IMR-90 (cell line): ENCODE results near the gene THRB. TPM values are rescaled to one million over a fixed set of nuclear protein-coding genes. Genes with fewer than 3 reads are reported as not detected.

Source experiments
- ATAC-seq: fragments of 200-7000 bp; cut with Tn5 transposase; 2 replicates; pipeline ENCODE4 v1.9.1; 2020; ENCODE audit warnings: low read depth, mild to moderate bottlenecking, moderate library complexity
- BruUV-seq: library from RNA; stranded (reverse); fragments of 400-500 nt; replicated peaks from 2 replicates; lab custom pipeline; 2021; lab: Mats Ljungman, UMichigan
- CTCF ChIA-PET: fragments of 300-600 bp; formaldehyde crosslinking; extraction: SDS; loops from one replicate; lab custom pipeline; 2021; ENCODE audit warnings: antibody characterized with exemption; lab: Yijun Ruan, JAX
- POLR2A ChIA-PET: fragments of 300-600 bp; sonication (Branson Sonifier 250); formaldehyde crosslinking; loops from one replicate; lab custom pipeline; 2022; ENCODE audit warnings: antibody characterized with exemption; ENCODE audit not compliant: unreplicated experiment; lab: Charles Lee
- DNase-seq: peaks from one replicate; pipeline ENCODE4 v3.0.0; 2013
- H2AFZ ChIP-seq: replicated peaks from 2 replicates; pipeline ENCODE3; 2013; ENCODE audit warnings: low read length, mild to moderate bottlenecking; ENCODE audit not compliant: poor library complexity
- H2AK5ac ChIP-seq: 2 replicates; pipeline ENCODE4 v1.6.1; 2013; ENCODE audit warnings: low read depth, low read length, inconsistent platforms
- H2AK9ac ChIP-seq: replicated peaks from 2 replicates; pipeline ENCODE3; 2013; ENCODE audit warnings: mild to moderate bottlenecking, low read depth, low read length, moderate library complexity; ENCODE audit not compliant: poor library complexity
- H2BK120ac ChIP-seq: 2 replicates; pipeline ENCODE4 v1.6.1; 2013; ENCODE audit warnings: low read depth, low read length, inconsistent platforms
- H2BK15ac ChIP-seq: 3 replicates; pipeline ENCODE4 v1.6.1; 2013; ENCODE audit warnings: low read depth, low read length, inconsistent platforms
- H2BK20ac ChIP-seq: 2 replicates; pipeline ENCODE4 v1.6.1; 2013; ENCODE audit warnings: low read depth, mild to moderate bottlenecking, inconsistent platforms, low read length, moderate library complexity
- H2BK5ac ChIP-seq: 2 replicates; pipeline ENCODE4 v1.6.1; 2013; ENCODE audit warnings: mild to moderate bottlenecking, low read depth, low read length, inconsistent platforms; ENCODE audit not compliant: poor library complexity, severe bottlenecking
- H3K14ac ChIP-seq: replicated peaks from 2 replicates; pipeline ENCODE4 v1.6.1; 2013; ENCODE audit warnings: low read depth, low read length, inconsistent platforms
- H3K18ac ChIP-seq: 2 replicates; pipeline ENCODE4 v1.6.1; 2013; ENCODE audit warnings: low read depth, low read length, control low read depth
- H3K23ac ChIP-seq: 2 replicates; pipeline ENCODE4 v1.6.1; 2013; ENCODE audit warnings: low read depth, low read length, inconsistent platforms
- H3K27ac ChIP-seq: 2 replicates; pipeline ENCODE4 v1.5.1; 2013; ENCODE audit warnings: mild to moderate bottlenecking, control low read depth, low read length; ENCODE audit not compliant: insufficient read depth
- H3K27me3 ChIP-seq: 2 replicates; pipeline ENCODE4 v1.6.1; 2013; ENCODE audit warnings: low read length; ENCODE audit not compliant: control insufficient read depth, insufficient read depth
- H3K36me3 ChIP-seq: 2 replicates; pipeline ENCODE4 v1.6.1; 2013; ENCODE audit warnings: low read length, mixed read lengths; ENCODE audit not compliant: control insufficient read depth, insufficient read depth
- H3K4ac ChIP-seq: 2 replicates; pipeline ENCODE4 v1.6.1; 2013; ENCODE audit warnings: low read depth, low read length, inconsistent platforms
- H3K4me1 ChIP-seq: 2 replicates; pipeline ENCODE4 v1.6.1; 2013; ENCODE audit warnings: low read length, mixed read lengths; ENCODE audit not compliant: control insufficient read depth, insufficient read depth
- H3K4me2 ChIP-seq: 2 replicates; pipeline ENCODE4 v1.6.1; 2013; ENCODE audit warnings: low read depth, mild to moderate bottlenecking, control low read depth, low read length, moderate library complexity
- H3K4me3 ChIP-seq: 2 replicates; pipeline ENCODE4 v1.5.1; 2013; ENCODE audit warnings: low read depth, mild to moderate bottlenecking, control low read depth, low read length, moderate library complexity; ENCODE audit not compliant: insufficient read depth
- H3K56ac ChIP-seq: 2 replicates; pipeline ENCODE4 v1.6.1; 2013; ENCODE audit warnings: low read length, inconsistent platforms; ENCODE audit not compliant: insufficient read depth; ENCODE audit errors: extremely low read depth
- H3K79me1 ChIP-seq, 2 experiments: 2 replicates each; pipeline ENCODE4 v1.6.1; 2013; ENCODE audit warnings: low read length in 2 of 2, inconsistent platforms in 1 of 2, low read depth in 1 of 2
- H3K9ac ChIP-seq: 2 replicates; pipeline ENCODE4 v1.6.1; 2013; ENCODE audit warnings: low read depth, low read length, control low read depth
- H3K9me1 ChIP-seq: 2 replicates; pipeline ENCODE4 v1.6.1; 2013; ENCODE audit warnings: low read length, inconsistent platforms; ENCODE audit not compliant: insufficient read depth
- H3K9me3 ChIP-seq: 2 replicates; pipeline ENCODE4 v1.6.1; 2013; ENCODE audit warnings: low read length; ENCODE audit not compliant: control insufficient read depth, insufficient read depth
- H4K20me1 ChIP-seq: 2 replicates; pipeline ENCODE4 v1.6.1; 2013; ENCODE audit warnings: low read length, inconsistent platforms; ENCODE audit not compliant: insufficient read depth
- H4K5ac ChIP-seq: 2 replicates; pipeline ENCODE4 v1.6.1; 2013; ENCODE audit warnings: mild to moderate bottlenecking, low read depth, low read length, control low read depth
- H4K8ac ChIP-seq, 2 experiments: 2 replicates each; pipeline ENCODE4 v1.6.1; 2013; ENCODE audit warnings: low read depth in 2 of 2, low read length in 2 of 2, control low read depth in 1 of 2, inconsistent platforms in 1 of 2
- H4K91ac ChIP-seq: 2 replicates; pipeline ENCODE4 v1.6.1; 2013; ENCODE audit warnings: low read depth, low read length, inconsistent platforms; ENCODE audit not compliant: insufficient read depth
- CHD1 ChIP-seq: IDR thresholded peaks from 2 replicates; pipeline ENCODE4 v1.6.1; 2012; ENCODE audit warnings: low read depth, low read length, improper control_type of control experiment
- CTCF ChIP-seq: conservative IDR thresholded peaks from 2 replicates; pipeline ENCODE4 v1.5.1; 2012; ENCODE audit warnings: mild to moderate bottlenecking, low read depth, low read length, improper control_type of control experiment
- ELK1 ChIP-seq: fragments of 150-350 bp; IDR thresholded peaks from 2 replicates; pipeline ENCODE4 v1.6.1; 2016; ENCODE audit warnings: low read depth, mild to moderate bottlenecking, low read length, moderate library complexity, borderline replicate concordance
- MAZ ChIP-seq: IDR thresholded peaks from 2 replicates; pipeline ENCODE4 v1.6.1; 2012; ENCODE audit warnings: low read depth, mild to moderate bottlenecking, low read length, improper control_type of control experiment, moderate library complexity, borderline replicate concordance
- POLR2A ChIP-seq: IDR thresholded peaks from 2 replicates; pipeline ENCODE4 v1.6.1; 2012; ENCODE audit warnings: mild to moderate bottlenecking, low read depth, low read length
- RCOR1 ChIP-seq: IDR thresholded peaks from 2 replicates; pipeline ENCODE4 v1.6.1; 2012; ENCODE audit warnings: mild to moderate bottlenecking, low read length, improper control_type of control experiment; ENCODE audit not compliant: insufficient replicate concordance
- RFX5 ChIP-seq: IDR thresholded peaks from 2 replicates; pipeline ENCODE4 v1.8.0; 2012; ENCODE audit warnings: low read depth, mild to moderate bottlenecking, low read length, moderate library complexity
- WGBS, 2 experiments: methylation state at CpG; one replicate each; pipeline versions ENCODE4 v1.1.5 to v1.1.7; 2013; ENCODE audit warnings: missing lambda C conversion rate in 2 of 2; ENCODE audit not compliant: insufficient read length in 1 of 2; ENCODE audit errors: extremely low coverage in 2 of 2; 5-methylcytosine and 5-hydroxymethylcytosine counted together
- dilution Hi-C: fragments of 300-500 bp; cut with HindIII; formaldehyde crosslinking; loops from one replicate; pipeline ENCODE4 v1.14.3; 2018; ENCODE audit warnings: low sequenced_read_pairs; ENCODE audit not compliant: unreplicated experiment
- in situ Hi-C: fragments of 300-500 bp; cut with MboI; formaldehyde crosslinking; loops from 3 replicates; pipeline ENCODE4 v1.14.3; 2019; ENCODE audit warnings: low sequenced_read_pairs, inconsistent platforms, mixed read lengths
- intact Hi-C: fragments of 100-400 bp; cut with micrococcal nuclease; formaldehyde crosslinking; loops from 2 replicates; pipeline ENCODE4 v1.10.0; 2022
- polyA plus RNA-seq, 3 experiments: library from polyadenylated mRNA; depleted of rRNA; stranded (reverse); fragments of >200 nt; gene quantifications; 2 replicates each; pipeline ENCODE4 v1.2.3, GENCODE V29; 2012; ENCODE audit warnings: low replicate concordance in 1 of 3
- total RNA-seq: library from RNA; depleted of rRNA; stranded (reverse); fragments of >200 nt; gene quantifications from 2 replicates; pipeline ENCODE4 v1.2.3, GENCODE V29; 2012

THRB gene
- total and polyA plus RNA-seq, 2 of the 4 experiments (the other 2 are of a cell fraction), result under 0.01 TPM; not detected in 1

GRCh38 chr3:24253336-24253735, 241.3 kb downstream of the THRB start:
- BruUV-seq, result no TSS peak
- H2AFZ ChIP-seq, result no peak overlapping the region
- in situ Hi-C loops (loop anchor here (25.0 kb wide), 1 partner anchor 1334 kb away; no protein-coding TSS in a partner anchor), intact Hi-C loops (no loop called here), dilution Hi-C loops (no loop called here)
- H3K36me3 ChIP-seq, result no peaks in the 10 kb centered on the region
- H2BK120ac ChIP-seq, result no peak overlapping the region
- no peak overlapping the region for H3K18ac ChIP-seq
- no peaks in the 10 kb centered on the region; the same call in 1 of the 2 replicates for H3K9me1 ChIP-seq
- peaks cover 43% of the 10 kb centered on the region for H3K27me3 ChIP-seq
- no peak overlapping the region for H2AK5ac ChIP-seq
- H3K4me1 ChIP-seq, result peaks cover 4% of the 10 kb centered on the region
- no peak overlapping the region for H2BK15ac ChIP-seq
- CTCF ChIA-PET, result interaction anchor here (0.6 to 1.0 kb wide), 2 partner anchors 67 to 417 kb away, joined by 3 to 4 read pairs; no protein-coding TSS in a partner anchor
- TF ChIP-seq MAZ (no peak), ELK1 (no peak), CTCF (no peak), CHD1 (no peak), RFX5 (no peak), POLR2A (no peak), RCOR1 (no peak)
- H2BK5ac ChIP-seq, result no peak overlapping the region
- H3K4me2 ChIP-seq, result no peak overlapping the region
- no peak overlapping the region for H2BK20ac ChIP-seq
- no peak for ATAC-seq
- H3K4me3 ChIP-seq, result no peak overlapping the region
- no peaks in the 10 kb centered on the region; the same call in 1 of the 2 replicates for H4K20me1 ChIP-seq
- H3K27ac ChIP-seq, result no peak overlapping the region
- no CpG with 5 or more reads among the region's 1 CpG for WGBS, 2 experiments
- H4K91ac ChIP-seq, result no peak overlapping the region
- H3K9me3 ChIP-seq, result peaks cover 2% of the 10 kb centered on the region; the same call in 1 of the 2 replicates
- H4K8ac ChIP-seq, result no peak overlapping the region
- H2AK9ac ChIP-seq, result no peak overlapping the region
- POLR2A ChIA-PET, result no interaction called here
- no peak for DNase-seq
- no peak overlapping the region for H4K5ac ChIP-seq
- no peak overlapping the region for H3K4ac ChIP-seq
- H3K9ac ChIP-seq, result no peak overlapping the region
- no peak overlapping the region for H3K14ac ChIP-seq
- H3K79me1 ChIP-seq, result no peaks in the 10 kb centered on the region
- H3K56ac ChIP-seq, result no peak overlapping the region
- no peak overlapping the region for H3K23ac ChIP-seq
